ENCODE results near the gene CCDC83.
"Not testable (repeated sequence)": the region's sequence is repeated elsewhere in the genome, so short reads cannot be mapped to it uniquely, and the experiment has no call there.

The CCDC83 gene

GRCh38 chr11:85835729-85836128 lies 19.5 kb upstream of the CCDC83 start:
- DNase-seq (ENCODE audit: low read depth), result no peak

- not testable (repeated sequence) for DNase-seq (ENCODE audit: low read depth)
Observed at GRCh38 chr11:85840932-85841331, 14.3 kb upstream of the CCDC83 start.

GRCh38 chr11:85843929-85844328 lies 11.3 kb upstream of the CCDC83 start:
- no peak for DNase-seq (ENCODE audit: low read depth)

- peak; percentile 21 for DNase-seq (ENCODE audit: low read depth)
Observed at GRCh38 chr11:85844439-85845123, 10.6 kb upstream of the CCDC83 start.

GRCh38 chr11:85845124-85845631 lies 10.0 kb upstream of the CCDC83 start:
- DNase-seq (ENCODE audit: low read depth), result no peak

GRCh38 chr11:85847436-85847835 lies 7.7 kb upstream of the CCDC83 start:
- no peak for DNase-seq (ENCODE audit: low read depth)

- DNase-seq (ENCODE audit: low read depth), result no peak
Observed at GRCh38 chr11:85848006-85848405, 7.2 kb upstream of the CCDC83 start.

- no peak for DNase-seq (ENCODE audit: low read depth)
Observed at GRCh38 chr11:85848556-85848955, 6.6 kb upstream of the CCDC83 start.

- DNase-seq (ENCODE audit: low read depth), result not testable (repeated sequence)
Observed at GRCh38 chr11:85852754-85853153, 2.4 kb upstream of the CCDC83 start.

GRCh38 chr11:85853541-85853940 lies 1.6 kb upstream of the CCDC83 start:
- not testable (repeated sequence) for DNase-seq (ENCODE audit: low read depth)

- DNase-seq (ENCODE audit: low read depth), result no peak
Observed at GRCh38 chr11:85854212-85854556, 999 bp upstream of the CCDC83 start.

GRCh38 chr11:85854557-85855340 lies 434 bp upstream of the CCDC83 start:
- DNase-seq (ENCODE audit: low read depth), result peak; percentile 93

GRCh38 chr11:85857098-85857497 lies 1.9 kb downstream of the CCDC83 start:
- DNase-seq (ENCODE audit: low read depth), result no peak

GRCh38 chr11:85859541-85859940 lies 4.4 kb downstream of the CCDC83 start:
- DNase-seq (ENCODE audit: low read depth), result peak; percentile 61

GRCh38 chr11:85863855-85864254 lies 8.7 kb downstream of the CCDC83 start:
- no peak for DNase-seq (ENCODE audit: low read depth)

- DNase-seq (ENCODE audit: low read depth), result no peak
Observed at GRCh38 chr11:85866137-85866827, 11.1 kb downstream of the CCDC83 start.

GRCh38 chr11:85867751-85868150 lies 12.6 kb downstream of the CCDC83 start:
- DNase-seq (ENCODE audit: low read depth), result peak; percentile 11

GRCh38 chr11:85869781-85870180 lies 14.6 kb downstream of the CCDC83 start:
- no peak for DNase-seq (ENCODE audit: low read depth)

GRCh38 chr11:85874265-85874664 lies 19.1 kb downstream of the CCDC83 start:
- DNase-seq (ENCODE audit: low read depth), result peak; percentile 7

- peak; percentile 43 for DNase-seq (ENCODE audit: low read depth)
Observed at GRCh38 chr11:85875505-85875904, 20.3 kb downstream of the CCDC83 start.

GRCh38 chr11:85884581-85885021 lies 29.4 kb downstream of the CCDC83 start:
- DNase-seq (ENCODE audit: low read depth), result peak; percentile 48
